BLaER1 treated with 17β-estradiol and CSF1 and Interleukin-3, amounts not matched to agents 10 nM and 100 nM (cell line): ENCODE measurements around the gene IQCK.
A peak's percentile ranks its signal among the peaks of the same experiment; 100 is the strongest.

ENCODE experiments used
- H3K27ac ChIP-seq, 11 experiments: shearing (Covaris generic); formaldehyde crosslinking; 2 replicates each; pipeline ENCODE4 v1.8.1; 2022
- H3K27me3 ChIP-seq, 11 experiments: shearing (Covaris generic); formaldehyde crosslinking; 2 replicates each; pipeline ENCODE4 v1.8.1; 2022
- H3K36me3 ChIP-seq, 11 experiments: shearing (Covaris generic); formaldehyde crosslinking; 2 replicates each; pipeline ENCODE4 v1.8.1; 2022
- H3K4me1 ChIP-seq, 10 experiments: shearing (Covaris generic); formaldehyde crosslinking; 2 replicates each; pipeline ENCODE4 v1.8.1; 2022
- H3K4me2 ChIP-seq, 11 experiments: shearing (Covaris generic); formaldehyde crosslinking; 2 replicates each; pipeline ENCODE4 v1.8.1; 2022
- H3K4me3 ChIP-seq, 10 experiments: shearing (Covaris generic); formaldehyde crosslinking; 2 replicates each; pipeline ENCODE4 v1.8.1; 2022
- H3K9ac ChIP-seq, 11 experiments: shearing (Covaris generic); formaldehyde crosslinking; 2 replicates each; pipeline ENCODE4 v1.8.1; 2022
- H3K9me3 ChIP-seq, 11 experiments: shearing (Covaris generic); formaldehyde crosslinking; replicated peaks in 1 of 11; 2 replicates each; pipeline ENCODE4 v1.8.1; 2022
- H4K20me1 ChIP-seq, 11 experiments: shearing (Covaris generic); formaldehyde crosslinking; 2 replicates each; pipeline ENCODE4 v1.8.1; 2022
- Cebpa-rat ChIP-seq, 11 experiments: shearing (Covaris generic); IDR thresholded peaks; 2 replicates each; pipeline ENCODE4 v1.8.1; 2022

The IQCK gene

DNA sequence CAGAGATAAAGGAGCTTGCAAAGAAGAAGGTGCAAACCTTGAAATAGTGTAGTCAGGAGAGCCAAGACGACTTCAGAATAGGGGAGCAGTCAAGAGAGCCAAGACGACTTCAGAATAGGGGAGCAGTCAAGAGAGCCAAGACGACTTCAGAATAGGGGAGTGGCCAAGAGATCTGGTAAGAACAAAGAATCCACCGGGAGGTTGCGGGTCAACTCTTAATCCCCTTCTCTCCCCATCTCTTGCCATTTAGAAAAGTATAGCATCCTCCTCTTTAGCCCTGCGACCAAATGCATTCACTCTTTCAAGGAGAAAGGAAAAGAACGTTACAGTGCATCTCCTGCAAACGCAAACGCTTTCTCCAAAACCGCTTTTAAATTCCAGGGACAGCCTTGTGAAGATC, 757 bp upstream of the IQCK start:
- peak overlapping the region in 10 of 11 experiments; percentile 61 to 98 (median 90); a peak in 21 of 22 replicates for H3K27ac ChIP-seq
- peaks cover 0 to 24% (median 10%) of the 10 kb centered on the region in 11 experiments; a peak in 12 of 22 replicates for H4K20me1 ChIP-seq
- H3K4me3 ChIP-seq: peak overlapping the region; percentile 88 to 99 (median 94)
- peaks cover 25 to 39% (median 29%) of the 10 kb centered on the region in 11 experiments for H3K36me3 ChIP-seq
- peaks cover 25 to 54% (median 46%) of the 10 kb centered on the region in 10 experiments for H3K4me1 ChIP-seq
- H3K4me2 ChIP-seq: peak overlapping the region; percentile 81 to 96 (median 92)
- no peaks in the 10 kb centered on the region for H3K9me3 ChIP-seq
- H3K27me3 ChIP-seq: no peaks in the 10 kb centered on the region
- TF ChIP-seq Cebpa-rat (IDR thresholded peaks at IDR 0.05): no peak
- H3K9ac ChIP-seq: peak overlapping the region; percentile 79 to 96 (median 88)

DNA sequence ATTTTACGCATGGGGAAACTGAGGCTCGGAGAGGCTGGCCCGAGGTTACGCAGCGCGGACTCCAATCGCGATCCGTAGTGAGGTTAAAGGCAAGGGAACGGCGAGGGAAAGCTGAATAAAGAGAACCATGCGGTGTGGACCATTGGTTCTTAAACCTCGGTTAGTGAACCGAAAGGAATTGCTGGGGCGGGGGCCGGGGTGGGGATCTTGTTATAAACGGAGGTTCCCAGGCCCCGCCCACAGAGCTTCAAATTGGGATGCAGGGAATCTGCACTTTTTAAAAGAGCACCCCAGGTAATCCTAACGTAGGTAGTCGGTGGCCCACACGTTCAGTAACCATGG, 524 bp downstream of the IQCK start:
- Histone ChIP-seq H3K36me3 (peaks cover 12 to 26% (median 16%) of the 10 kb centered on the region in 11 experiments), H4K20me1 (peaks cover 0 to 12% (median 0%) of the 10 kb centered on the region in 11 experiments; a peak in 7 of 22 replicates), H3K9me3 (no peaks in the 10 kb centered on the region), H3K9ac (peak overlapping the region; percentile 79 to 96 (median 88)), H3K4me1 (peaks cover 25 to 55% (median 46%) of the 10 kb centered on the region in 10 experiments), H3K27me3 (no peaks in the 10 kb centered on the region), H3K27ac (peak overlapping the region in 10 of 11 experiments; percentile 61 to 98 (median 90); a peak in 21 of 22 replicates), H3K4me3 (peak overlapping the region; percentile 88 to 99 (median 94)), H3K4me2 (peak overlapping the region; percentile 75 to 96 (median 90))
- TF ChIP-seq Cebpa-rat (IDR thresholded peaks at IDR 0.05): no peak

DNA sequence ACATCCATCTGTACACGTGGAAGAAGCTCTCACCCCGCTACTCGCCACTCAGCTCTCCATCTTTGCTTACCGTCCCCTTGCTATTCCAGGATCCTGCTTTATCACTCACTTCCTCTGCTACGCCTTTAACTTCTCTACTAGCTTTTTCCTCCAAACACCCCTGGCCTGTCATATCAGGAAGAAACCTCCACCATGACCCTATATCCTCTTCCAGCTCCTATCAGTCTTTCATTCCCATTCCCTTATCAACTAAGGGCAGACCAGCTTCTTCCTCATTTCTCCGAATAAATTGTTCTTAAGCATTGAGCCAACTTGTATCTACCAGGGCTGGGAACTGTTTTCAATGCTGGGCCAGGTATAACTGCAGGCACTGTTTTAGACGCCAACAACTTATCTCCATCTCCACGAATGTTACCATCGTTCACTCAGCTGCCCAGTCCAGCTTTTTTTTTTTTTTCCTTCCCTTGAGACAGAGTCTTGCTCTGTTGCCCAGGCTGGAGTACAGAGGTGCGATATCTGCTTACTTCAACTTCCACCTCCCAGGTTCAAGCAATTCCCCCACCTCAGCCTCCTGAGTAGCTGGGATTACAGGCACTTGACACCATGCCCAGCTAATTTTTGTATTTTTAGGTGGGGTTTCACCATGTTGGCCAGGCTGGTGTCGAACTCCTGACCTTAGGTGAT, 4.3 kb downstream of the IQCK start:
- no peak overlapping the region for H3K4me3 ChIP-seq
- TF ChIP-seq Cebpa-rat (IDR thresholded peaks at IDR 0.05): no peak
- H3K9me3 ChIP-seq: no peaks in the 10 kb centered on the region
- H3K36me3 ChIP-seq: no peaks in the 10 kb centered on the region
- peaks cover 13 to 37% (median 29%) of the 10 kb centered on the region in 10 experiments; a peak in 19 of 20 replicates for H3K4me1 ChIP-seq
- H4K20me1 ChIP-seq: no peaks in the 10 kb centered on the region
- H3K27ac ChIP-seq: no peak overlapping the region
- no peak overlapping the region for H3K9ac ChIP-seq
- H3K4me2 ChIP-seq: peak overlapping the region in 3 of 11 experiments; percentile 16 to 29 (median 19); a peak in 3 of 22 replicates
- H3K27me3 ChIP-seq: no peaks in the 10 kb centered on the region

DNA sequence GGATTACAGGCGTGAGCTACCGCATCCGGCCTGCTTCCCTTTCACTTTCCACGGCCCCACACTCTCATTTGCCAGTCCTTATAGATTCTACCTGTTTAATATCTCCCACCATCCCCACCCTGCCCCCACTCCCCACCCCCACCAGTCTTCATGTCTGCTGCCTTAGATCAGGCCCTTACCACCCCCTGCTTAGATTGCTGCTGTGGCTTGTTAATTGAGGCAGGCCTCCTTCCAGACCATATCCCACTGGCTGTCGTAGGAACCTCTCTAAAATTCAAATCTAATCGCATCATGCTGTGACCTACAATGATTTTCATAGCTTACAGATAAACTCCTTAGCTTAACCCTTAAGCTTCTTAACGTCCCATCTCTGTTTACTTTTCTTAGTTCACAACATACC, 4.9 kb downstream of the IQCK start:
- H3K4me3 ChIP-seq: no peak overlapping the region
- H3K4me2 ChIP-seq: no peak overlapping the region
- no peak for TF ChIP-seq Cebpa-rat (IDR thresholded peaks at IDR 0.05)
- H3K27ac ChIP-seq: no peak overlapping the region
- peaks cover 13 to 37% (median 29%) of the 10 kb centered on the region in 10 experiments; a peak in 19 of 20 replicates for H3K4me1 ChIP-seq
- H4K20me1 ChIP-seq: no peaks in the 10 kb centered on the region
- H3K27me3 ChIP-seq: no peaks in the 10 kb centered on the region
- H3K9me3 ChIP-seq: no peaks in the 10 kb centered on the region
- no peaks in the 10 kb centered on the region for H3K36me3 ChIP-seq
- H3K9ac ChIP-seq: no peak overlapping the region

DNA sequence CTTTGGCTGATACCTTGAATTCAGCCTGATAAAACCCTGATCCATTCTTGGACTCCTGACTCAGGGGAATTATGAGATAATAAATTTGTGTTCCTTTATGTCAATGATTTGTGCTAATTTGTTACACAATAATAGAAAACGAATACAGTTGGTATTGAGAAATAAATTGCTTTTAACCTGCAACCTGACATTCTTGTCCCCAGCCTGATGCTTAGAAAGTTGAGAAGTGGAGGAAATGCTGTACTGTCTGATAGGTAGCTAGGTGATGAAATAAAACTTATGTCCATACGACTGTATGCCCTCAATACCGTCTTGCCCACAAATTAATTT, 10.5 kb downstream of the IQCK start:
- Histone ChIP-seq H3K9me3 (0 out of 22 replicates have a peak, but pooled peaks cover 0 to 5% (median 0%) of the 10 kb centered on the region in 11 experiments), H3K27me3 (no peaks in the 10 kb centered on the region), H3K27ac (no peak overlapping the region), H3K36me3 (peaks cover 0 to 9% (median 0%) of the 10 kb centered on the region in 11 experiments; a peak in 2 of 22 replicates), H3K4me2 (no peak overlapping the region), H3K4me3 (no peak overlapping the region), H4K20me1 (no peaks in the 10 kb centered on the region), H3K9ac (no peak overlapping the region), H3K4me1 (no peaks in the 10 kb centered on the region)
- no peak; a peak in 1 of 22 replicates for TF ChIP-seq Cebpa-rat (IDR thresholded peaks at IDR 0.05)

DNA sequence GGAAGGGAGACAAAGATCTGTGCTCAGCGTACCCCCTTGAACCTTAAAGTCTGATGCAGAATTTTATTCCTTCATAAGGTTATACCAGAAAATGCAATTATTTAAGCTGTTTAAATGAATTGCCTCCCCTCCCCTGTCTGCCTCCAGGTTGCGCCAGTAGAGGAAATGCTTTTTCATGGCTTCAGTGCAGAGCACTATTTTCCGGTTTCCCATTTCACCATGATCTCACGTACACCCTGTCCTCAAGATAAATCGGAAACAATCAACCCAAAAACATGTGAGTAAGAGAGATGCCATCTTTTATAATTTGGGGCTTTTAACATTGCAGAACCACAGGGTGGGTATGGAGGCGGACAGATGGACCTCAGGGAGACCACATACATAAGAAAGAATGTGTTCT, 15.5 kb downstream of the IQCK start:
- TF ChIP-seq Cebpa-rat (IDR thresholded peaks at IDR 0.05): no peak
- Histone ChIP-seq H3K9ac (no peak overlapping the region), H4K20me1 (no peaks in the 10 kb centered on the region), H3K9me3 (0 out of 22 replicates have a peak, but pooled peaks cover 0 to 5% (median 0%) of the 10 kb centered on the region in 11 experiments), H3K4me3 (no peak overlapping the region), H3K36me3 (peaks cover 0 to 24% (median 12%) of the 10 kb centered on the region in 11 experiments; a peak in 10 of 22 replicates), H3K27ac (no peak overlapping the region), H3K27me3 (no peaks in the 10 kb centered on the region), H3K4me1 (peaks cover 13 to 28% (median 17%) of the 10 kb centered on the region in 10 experiments), H3K4me2 (no peak overlapping the region)

DNA sequence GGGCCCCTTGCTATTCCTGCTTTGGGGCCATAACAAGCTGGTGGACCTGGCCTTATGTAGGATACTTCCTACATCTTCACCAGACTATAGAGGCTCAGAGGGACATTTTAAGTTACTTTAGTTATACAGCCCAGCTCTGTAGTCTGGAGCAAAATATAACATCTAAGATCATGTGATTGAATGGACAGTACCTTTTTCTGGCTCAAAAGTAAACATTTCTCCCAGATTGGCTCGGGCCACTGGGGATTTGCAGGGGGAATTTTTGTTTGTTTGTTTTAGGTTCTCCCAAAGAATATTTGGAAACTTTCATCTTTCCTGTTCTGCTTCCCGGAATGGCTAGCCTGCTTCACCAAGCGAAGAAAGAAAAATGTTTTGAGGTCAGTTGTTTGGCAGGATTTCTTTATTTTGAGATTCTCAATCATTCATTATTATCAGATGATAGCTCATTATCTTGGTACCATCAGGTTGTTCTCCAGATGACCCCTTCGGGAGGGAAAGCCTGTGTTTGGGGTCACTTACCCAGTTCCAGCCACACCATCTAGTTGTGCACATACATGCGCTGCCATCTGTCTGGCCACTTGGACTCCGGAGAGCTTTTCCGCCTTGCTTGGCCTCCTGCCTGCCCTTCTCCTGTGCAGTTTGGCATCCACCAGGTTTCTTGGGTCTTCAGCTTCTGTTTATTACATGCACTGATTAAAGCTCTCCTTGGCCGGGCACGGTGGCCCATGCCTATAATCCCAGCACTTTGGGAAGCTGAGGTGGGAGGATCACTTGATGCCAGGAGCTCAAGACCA, 17.2 kb downstream of the IQCK start:
- no peak overlapping the region for H3K4me3 ChIP-seq
- H3K4me2 ChIP-seq: no peak overlapping the region; a peak in 2 of 22 replicates
- no peak overlapping the region for H3K27ac ChIP-seq
- no peak overlapping the region for H3K9ac ChIP-seq
- H4K20me1 ChIP-seq: no peaks in the 10 kb centered on the region
- no peak for TF ChIP-seq Cebpa-rat (IDR thresholded peaks at IDR 0.05)
- H3K27me3 ChIP-seq: no peaks in the 10 kb centered on the region
- H3K36me3 ChIP-seq: peaks cover 0 to 24% (median 12%) of the 10 kb centered on the region in 11 experiments; a peak in 10 of 22 replicates
- peaks cover 13 to 28% (median 17%) of the 10 kb centered on the region in 10 experiments for H3K4me1 ChIP-seq
- 0 out of 22 replicates have a peak, but pooled peaks cover 0 to 5% (median 0%) of the 10 kb centered on the region in 11 experiments for H3K9me3 ChIP-seq

DNA sequence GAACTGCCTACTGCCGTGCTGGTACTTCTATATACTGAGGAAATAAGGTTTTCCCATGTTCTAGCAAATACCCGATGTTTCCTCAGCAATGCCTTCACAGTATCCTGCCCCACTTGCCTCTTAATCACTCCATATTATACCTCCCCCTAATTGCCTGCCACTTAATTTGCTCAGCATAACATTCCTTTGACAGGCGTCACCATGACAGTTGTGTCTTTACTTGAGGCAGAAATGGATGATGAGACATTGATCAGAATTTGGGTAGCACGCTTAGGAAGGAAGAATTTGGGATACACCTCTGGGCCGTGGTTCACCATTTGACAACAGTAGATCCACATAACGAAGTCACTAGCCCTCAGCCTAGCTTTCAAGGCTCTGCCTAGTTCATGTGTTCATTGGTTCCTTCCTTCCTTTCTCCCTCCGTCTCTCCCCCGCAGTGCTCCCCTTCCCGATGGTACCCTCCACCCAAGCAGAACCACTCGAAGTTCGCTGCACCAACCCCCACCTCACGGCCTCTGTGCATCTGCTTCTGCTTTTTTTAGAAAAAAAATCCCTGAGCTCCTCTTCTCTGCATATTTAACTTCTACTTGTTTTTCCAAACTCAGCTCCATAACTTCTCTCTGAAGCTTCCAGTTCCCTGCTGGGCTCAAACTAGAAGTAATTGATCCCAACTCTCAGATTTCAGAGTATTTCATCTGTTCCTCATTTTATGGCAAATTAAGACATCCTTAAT, 19.4 kb downstream of the IQCK start:
- peak overlapping the region; percentile 42 to 70 (median 61) for H3K4me2 ChIP-seq
- no peaks in the 10 kb centered on the region for H4K20me1 ChIP-seq
- H3K27me3 ChIP-seq: no peaks in the 10 kb centered on the region
- TF ChIP-seq Cebpa-rat (IDR thresholded peaks at IDR 0.05): no peak
- H3K36me3 ChIP-seq: peaks cover 0 to 24% (median 12%) of the 10 kb centered on the region in 11 experiments; a peak in 10 of 22 replicates
- H3K4me3 ChIP-seq: no peak overlapping the region
- H3K27ac ChIP-seq: no peak overlapping the region
- H3K9ac ChIP-seq: no peak overlapping the region
- H3K4me1 ChIP-seq: peaks cover 13 to 28% (median 17%) of the 10 kb centered on the region in 10 experiments
- H3K9me3 ChIP-seq: 0 out of 22 replicates have a peak, but pooled peaks cover 0 to 3% (median 0%) of the 10 kb centered on the region in 11 experiments
